ENCODE results near the gene CMTM8.

Gene CMTM8

GRCh38 chr3:32280262-32280910 is 41.9 kb downstream of the CMTM8 start:
- Histone ChIP-seq H3K9me3 (ENCODE audit: control insufficient read depth, insufficient read depth, low read length) (no peaks in the 10 kb centered on the region), H3F3A (ENCODE audit: control insufficient read depth, insufficient read depth) (no peaks in the 10 kb centered on the region), H3K27ac (ENCODE audit: low read depth, low read length) (no peak overlapping the region), H3K36me3 (ENCODE audit: control insufficient read depth, low read length) (no peaks in the 10 kb centered on the region), H3K4me2 (ENCODE audit: low read length) (no peak overlapping the region), H3K4me3 (ENCODE audit: low read length) (no peak overlapping the region), H3K9me2 (replicated peaks; ENCODE audit: control insufficient read depth, low read length) (no peaks in the 10 kb centered on the region), H3K79me2 (ENCODE audit: control insufficient read depth, low read length) (no peaks in the 10 kb centered on the region), H4K20me1 (ENCODE audit: control insufficient read depth, insufficient read depth, low read depth, low read length) (no peaks in the 10 kb centered on the region), H3K4me1 (ENCODE audit: control insufficient read depth, low read length) (peaks cover 4% of the 10 kb centered on the region; the same call in 1 of the 2 replicates), H3K27me3 (ENCODE audit: control insufficient read depth, low read length) (peaks cover 10% of the 10 kb centered on the region)
- no peak for TF ChIP-seq EZH2phosphoT487 (IDR thresholded peaks at IDR 0.05; ENCODE audit: borderline replicate concordance, low read length)
- TF ChIP-seq, protein P1, sequence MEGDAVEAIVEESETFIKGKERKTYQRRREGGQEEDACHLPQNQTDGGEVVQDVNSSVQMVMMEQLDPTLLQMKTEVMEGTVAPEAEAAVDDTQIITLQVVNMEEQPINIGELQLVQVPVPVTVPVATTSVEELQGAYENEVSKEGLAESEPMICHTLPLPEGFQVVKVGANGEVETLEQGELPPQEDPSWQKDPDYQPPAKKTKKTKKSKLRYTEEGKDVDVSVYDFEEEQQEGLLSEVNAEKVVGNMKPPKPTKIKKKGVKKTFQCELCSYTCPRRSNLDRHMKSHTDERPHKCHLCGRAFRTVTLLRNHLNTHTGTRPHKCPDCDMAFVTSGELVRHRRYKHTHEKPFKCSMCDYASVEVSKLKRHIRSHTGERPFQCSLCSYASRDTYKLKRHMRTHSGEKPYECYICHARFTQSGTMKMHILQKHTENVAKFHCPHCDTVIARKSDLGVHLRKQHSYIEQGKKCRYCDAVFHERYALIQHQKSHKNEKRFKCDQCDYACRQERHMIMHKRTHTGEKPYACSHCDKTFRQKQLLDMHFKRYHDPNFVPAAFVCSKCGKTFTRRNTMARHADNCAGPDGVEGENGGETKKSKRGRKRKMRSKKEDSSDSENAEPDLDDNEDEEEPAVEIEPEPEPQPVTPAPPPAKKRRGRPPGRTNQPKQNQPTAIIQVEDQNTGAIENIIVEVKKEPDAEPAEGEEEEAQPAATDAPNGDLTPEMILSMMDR (IDR thresholded peaks at IDR 0.05; ENCODE audit: low read depth, low read length, poor library complexity, severe bottlenecking), result no peak

DNA sequence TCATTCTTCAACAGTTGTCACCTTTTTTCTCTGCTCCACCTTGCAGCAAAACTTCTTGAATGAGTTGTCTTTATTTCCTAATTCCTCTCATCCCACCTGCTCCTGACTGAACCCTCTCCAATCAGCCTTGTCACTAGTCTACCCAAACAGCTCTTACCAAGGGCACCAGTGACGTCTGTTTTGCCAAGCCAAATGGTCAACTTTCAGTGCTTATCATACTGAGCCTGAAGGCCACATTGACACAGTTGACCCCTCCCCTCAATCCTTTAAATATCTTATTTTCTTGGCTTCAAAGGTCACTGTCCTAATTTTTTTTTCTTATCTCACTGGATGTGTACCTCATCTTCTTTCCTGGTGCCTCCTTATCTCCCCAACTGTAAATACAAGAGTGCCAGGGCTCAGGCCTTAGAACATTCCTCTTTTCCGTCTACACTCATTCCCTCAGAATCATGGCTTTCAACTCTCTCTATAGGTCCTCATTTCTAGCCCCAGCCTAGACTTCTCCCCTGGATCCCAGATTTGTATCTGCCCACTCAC is 43.2 kb downstream of the CMTM8 start:
- H3K36me3 ChIP-seq (ENCODE audit: control insufficient read depth, low read length), result no peaks in the 10 kb centered on the region
- no peak for TF ChIP-seq EZH2phosphoT487 (IDR thresholded peaks at IDR 0.05; ENCODE audit: borderline replicate concordance, low read length)
- TF ChIP-seq, protein P1 (IDR thresholded peaks at IDR 0.05; ENCODE audit: low read depth, low read length, poor library complexity, severe bottlenecking), result no peak
- no peaks in the 10 kb centered on the region for H4K20me1 ChIP-seq (ENCODE audit: control insufficient read depth, insufficient read depth, low read depth, low read length)
- no peak overlapping the region for H3K4me3 ChIP-seq (ENCODE audit: low read length)
- H3K4me2 ChIP-seq (ENCODE audit: low read length), result no peak overlapping the region
- H3K4me1 ChIP-seq (ENCODE audit: control insufficient read depth, low read length), result peaks cover 4% of the 10 kb centered on the region; the same call in 1 of the 2 replicates
- no peak overlapping the region for H3K27ac ChIP-seq (ENCODE audit: low read depth, low read length)
- peaks cover 10% of the 10 kb centered on the region for H3K27me3 ChIP-seq (ENCODE audit: control insufficient read depth, low read length)
- no peaks in the 10 kb centered on the region for H3K79me2 ChIP-seq (ENCODE audit: control insufficient read depth, low read length)
- H3K9me3 ChIP-seq (ENCODE audit: control insufficient read depth, insufficient read depth, low read length), result no peaks in the 10 kb centered on the region
- H3F3A ChIP-seq (ENCODE audit: control insufficient read depth, insufficient read depth), result no peaks in the 10 kb centered on the region
- no peaks in the 10 kb centered on the region for H3K9me2 ChIP-seq (replicated peaks; ENCODE audit: control insufficient read depth, low read length)

- Histone ChIP-seq H3F3A (ENCODE audit: control insufficient read depth, insufficient read depth) (no peaks in the 10 kb centered on the region), H3K4me1 (ENCODE audit: control insufficient read depth, low read length) (peaks cover 4% of the 10 kb centered on the region; the same call in 1 of the 2 replicates), H3K79me2 (ENCODE audit: control insufficient read depth, low read length) (no peaks in the 10 kb centered on the region), H3K4me2 (ENCODE audit: low read length) (no peak overlapping the region), H3K27me3 (ENCODE audit: control insufficient read depth, low read length) (peaks cover 10% of the 10 kb centered on the region), H3K4me3 (ENCODE audit: low read length) (no peak overlapping the region), H3K27ac (ENCODE audit: low read depth, low read length) (no peak overlapping the region), H3K9me2 (replicated peaks; ENCODE audit: control insufficient read depth, low read length) (no peaks in the 10 kb centered on the region), H4K20me1 (ENCODE audit: control insufficient read depth, insufficient read depth, low read depth, low read length) (no peaks in the 10 kb centered on the region), H3K36me3 (ENCODE audit: control insufficient read depth, low read length) (no peaks in the 10 kb centered on the region), H3K9me3 (ENCODE audit: control insufficient read depth, insufficient read depth, low read length) (no peaks in the 10 kb centered on the region)
- TF ChIP-seq EZH2phosphoT487 (IDR thresholded peaks at IDR 0.05; ENCODE audit: borderline replicate concordance, low read length), result no peak
- TF ChIP-seq, protein P1 (IDR thresholded peaks at IDR 0.05; ENCODE audit: low read depth, low read length, poor library complexity, severe bottlenecking), result no peak
Observed at GRCh38 chr3:32282578-32283154, 44.2 kb downstream of the CMTM8 start.
